Panc1 (cell line): ENCODE results near the gene HOXA4.

Source experiments
- CTCF ChIP-seq: fragments of 450-650 bp; IDR thresholded peaks from 2 replicates; pipeline ENCODE4 v1.5.1; 2017; ENCODE audit warnings: mild to moderate bottlenecking
- POLR2AphosphoS5 ChIP-seq: IDR thresholded peaks from 2 replicates; pipeline ENCODE4 v1.6.1; 2012; ENCODE audit warnings: mild to moderate bottlenecking, low read depth, low read length, moderate library complexity
- REST ChIP-seq, 2 experiments: IDR thresholded peaks; 2 replicates each; pipeline ENCODE4 v1.6.1; 2011 to 2012; ENCODE audit warnings: low read depth in 2 of 2, control low read depth in 1 of 2, low read length in 1 of 2, mild to moderate bottlenecking in 1 of 2, moderate library complexity in 1 of 2; ENCODE audit not compliant: insufficient read depth in 1 of 2
- TCF7L2 ChIP-seq: IDR thresholded peaks from 2 replicates; pipeline ENCODE4 v1.6.1; 2011; ENCODE audit warnings: mild to moderate bottlenecking, low read depth, low read length, inconsistent platforms

GRCh38 chr7:27110186-27111031, 20.1 kb downstream of the HOXA4 start:
- TF ChIP-seq CTCF (no peak), REST (IDR thresholded peaks at IDR 0.05; ENCODE audit: insufficient read depth in 1 of 2, low read depth in 2 of 2, low read length in 1 of 2) (no peak), POLR2AphosphoS5 (peak; percentile 90; the same call in 1 of the 2 replicates), TCF7L2 (peak; percentile 89)
